ENCODE measurements around the gene GRAP.

The GRAP gene

DNA sequence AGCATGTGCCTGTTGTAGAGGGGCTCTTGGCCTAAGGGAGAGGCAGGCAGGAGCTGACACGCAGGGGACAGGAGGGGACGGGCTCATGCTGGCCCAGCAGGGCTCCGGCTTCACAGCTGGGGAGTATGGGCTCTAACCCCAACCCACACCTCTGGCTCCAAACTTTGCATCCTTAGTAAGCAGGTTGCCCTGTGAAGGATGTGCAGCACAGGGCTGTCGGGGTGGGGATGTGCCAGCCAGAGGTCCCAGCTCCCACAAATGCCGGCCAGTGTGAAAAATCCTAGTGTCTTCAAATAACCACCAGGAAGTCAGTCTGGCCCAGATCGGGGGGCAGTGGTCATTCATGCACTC, 28.2 kb downstream of the GRAP start:
- no peak for DNase-seq (ENCODE audit: low read depth)

DNA sequence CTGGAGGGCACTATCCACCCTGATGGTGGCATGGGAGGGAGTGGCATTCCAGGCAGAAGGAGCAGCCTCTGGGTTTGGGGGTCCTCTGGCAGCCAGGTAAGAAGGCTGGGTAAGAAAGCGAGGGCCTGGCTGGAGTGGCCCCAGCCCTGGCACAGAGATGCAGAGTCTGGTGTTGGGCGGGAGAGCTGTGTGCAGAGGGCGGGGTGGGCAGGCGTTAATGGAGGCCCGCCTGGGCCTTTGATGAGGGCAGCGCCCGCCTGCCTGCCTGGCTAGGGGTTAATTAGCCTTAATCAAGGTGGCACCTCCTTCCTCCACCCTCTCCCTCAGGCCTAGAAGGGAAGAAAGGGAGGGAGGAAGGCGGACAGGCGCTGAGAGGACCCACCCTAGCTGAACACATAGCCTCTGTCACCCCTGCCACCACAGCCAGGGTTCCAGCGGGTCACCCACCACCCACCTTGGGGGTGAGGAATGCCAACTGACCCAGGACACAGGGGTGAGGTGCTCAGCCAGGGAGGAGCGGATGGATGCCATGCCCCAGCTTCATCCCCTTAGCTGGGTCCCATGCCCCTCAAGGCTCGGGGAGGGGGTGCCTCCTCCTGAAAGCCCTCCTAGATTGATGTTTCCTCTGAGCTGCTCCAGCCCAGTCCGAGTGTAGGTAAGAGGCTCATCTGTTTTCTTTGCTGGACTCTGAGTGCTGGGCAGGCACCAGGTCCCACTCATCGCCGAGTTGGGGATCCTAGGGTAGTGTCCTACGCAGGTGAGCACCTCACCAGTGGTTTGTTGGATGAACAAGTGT, 28.8 kb downstream of the GRAP start:
- DNase-seq (ENCODE audit: low read depth), result no peak

DNA sequence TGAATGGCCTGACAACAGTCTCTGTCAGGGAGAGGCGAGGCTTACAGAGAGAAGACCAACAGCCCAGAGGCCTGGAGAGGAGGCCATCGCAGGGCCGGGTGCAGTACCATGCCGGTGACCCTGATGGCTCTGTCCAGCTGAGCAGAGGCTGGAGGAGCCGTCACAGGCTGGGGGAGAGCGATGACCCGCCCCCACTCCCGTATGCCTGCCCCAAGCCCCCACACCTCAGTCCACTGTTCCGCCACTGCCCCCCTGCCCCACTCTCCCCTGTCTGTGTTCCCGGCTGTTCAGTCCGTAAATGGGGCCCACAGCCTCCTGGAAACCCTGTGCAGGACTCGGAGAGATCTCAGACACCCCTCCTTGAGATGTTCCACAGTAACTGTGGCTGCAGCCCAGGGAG, 29.4 kb downstream of the GRAP start:
- no peak for DNase-seq (ENCODE audit: low read depth)

DNA sequence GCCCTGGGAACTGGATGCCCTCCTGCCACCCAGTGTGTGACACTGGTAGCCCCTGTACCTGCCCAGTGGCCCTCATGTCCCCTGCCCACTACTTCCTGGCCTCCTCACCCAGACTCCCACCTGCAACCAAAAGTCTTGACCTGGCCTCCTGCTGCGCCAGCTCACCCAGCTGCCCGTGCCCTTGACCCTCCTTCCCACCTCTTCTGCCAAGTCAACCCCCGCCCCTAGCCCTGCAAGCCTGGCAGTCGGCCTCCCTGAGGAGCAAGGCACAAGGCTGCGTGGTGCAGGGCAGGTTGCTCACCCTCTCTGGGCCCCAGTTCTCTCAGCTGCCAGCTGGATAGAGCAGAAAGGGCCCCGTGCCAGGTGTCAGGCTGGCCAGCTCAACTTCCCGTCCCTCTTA, 29.9 kb downstream of the GRAP start:
- no peak for DNase-seq (ENCODE audit: low read depth)

DNA sequence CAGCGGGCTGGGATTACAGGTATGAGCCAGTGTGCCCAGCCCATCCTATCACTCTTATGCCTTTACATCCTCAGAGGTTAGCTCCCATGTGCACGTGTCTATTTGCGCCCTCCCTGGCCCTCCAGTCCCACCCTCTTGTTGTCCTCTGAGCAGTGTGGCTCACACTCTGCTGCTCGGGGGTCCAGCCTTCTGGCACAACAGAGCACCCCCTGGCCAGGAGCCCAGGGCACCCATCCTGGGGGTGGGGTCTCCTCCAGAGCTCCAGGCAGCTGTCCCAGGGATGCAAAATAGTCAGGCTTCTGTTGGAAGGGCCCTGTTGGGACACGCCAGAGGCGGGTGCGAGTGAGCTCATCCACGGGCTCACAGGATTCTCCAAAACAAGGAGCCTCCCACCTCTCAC, 30.5 kb downstream of the GRAP start:
- no peak for DNase-seq (ENCODE audit: low read depth)

DNA sequence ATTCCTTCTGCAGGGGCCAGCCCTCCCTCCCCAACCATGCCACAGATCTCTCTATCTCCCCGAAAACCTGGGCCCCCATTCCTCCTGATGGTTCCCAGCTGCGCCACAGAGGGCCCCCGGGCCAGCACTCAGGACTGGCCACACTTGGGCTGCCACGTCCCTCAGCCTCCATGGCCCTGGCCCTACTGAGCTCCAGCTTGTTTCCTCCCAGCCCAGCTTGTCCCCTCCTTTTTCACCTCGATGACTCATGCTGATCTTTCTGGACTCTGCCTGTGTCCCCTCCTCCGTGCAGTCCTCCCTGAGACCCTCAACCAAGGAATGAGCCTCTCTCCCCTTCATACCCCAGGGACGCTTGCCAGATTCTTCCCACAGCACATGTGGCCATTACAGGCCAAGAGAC, 31.3 kb downstream of the GRAP start:
- DNase-seq (ENCODE audit: low read depth), result no peak

DNA sequence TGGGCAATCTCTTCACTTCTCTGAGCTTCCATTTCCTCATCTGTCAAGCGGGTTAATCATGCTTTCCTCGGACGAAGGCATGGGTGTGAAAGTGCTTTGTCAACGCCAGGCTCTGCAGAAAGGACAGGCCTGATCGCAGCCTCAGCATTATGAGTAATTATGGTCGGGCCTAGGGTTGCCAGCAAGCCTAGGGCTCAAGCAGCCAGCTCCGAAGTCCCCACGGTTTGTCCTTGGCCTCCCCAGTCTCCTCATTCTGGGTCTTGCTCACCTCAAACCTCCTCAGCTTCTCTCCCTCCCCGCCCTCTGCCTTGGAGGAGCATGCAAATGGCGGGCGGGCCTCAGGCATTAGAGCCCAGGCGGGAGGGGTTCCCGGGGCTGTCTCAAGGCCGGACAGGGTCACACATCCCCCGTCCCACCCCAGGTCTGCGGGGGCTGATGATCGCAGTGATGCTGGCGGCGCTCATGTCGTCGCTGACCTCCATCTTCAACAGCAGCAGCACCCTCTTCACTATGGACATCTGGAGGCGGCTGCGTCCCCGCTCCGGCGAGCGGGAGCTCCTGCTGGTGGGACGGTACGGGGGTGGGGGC, 32.0 kb downstream of the GRAP start:
- no peak for DNase-seq (ENCODE audit: low read depth)

DNA sequence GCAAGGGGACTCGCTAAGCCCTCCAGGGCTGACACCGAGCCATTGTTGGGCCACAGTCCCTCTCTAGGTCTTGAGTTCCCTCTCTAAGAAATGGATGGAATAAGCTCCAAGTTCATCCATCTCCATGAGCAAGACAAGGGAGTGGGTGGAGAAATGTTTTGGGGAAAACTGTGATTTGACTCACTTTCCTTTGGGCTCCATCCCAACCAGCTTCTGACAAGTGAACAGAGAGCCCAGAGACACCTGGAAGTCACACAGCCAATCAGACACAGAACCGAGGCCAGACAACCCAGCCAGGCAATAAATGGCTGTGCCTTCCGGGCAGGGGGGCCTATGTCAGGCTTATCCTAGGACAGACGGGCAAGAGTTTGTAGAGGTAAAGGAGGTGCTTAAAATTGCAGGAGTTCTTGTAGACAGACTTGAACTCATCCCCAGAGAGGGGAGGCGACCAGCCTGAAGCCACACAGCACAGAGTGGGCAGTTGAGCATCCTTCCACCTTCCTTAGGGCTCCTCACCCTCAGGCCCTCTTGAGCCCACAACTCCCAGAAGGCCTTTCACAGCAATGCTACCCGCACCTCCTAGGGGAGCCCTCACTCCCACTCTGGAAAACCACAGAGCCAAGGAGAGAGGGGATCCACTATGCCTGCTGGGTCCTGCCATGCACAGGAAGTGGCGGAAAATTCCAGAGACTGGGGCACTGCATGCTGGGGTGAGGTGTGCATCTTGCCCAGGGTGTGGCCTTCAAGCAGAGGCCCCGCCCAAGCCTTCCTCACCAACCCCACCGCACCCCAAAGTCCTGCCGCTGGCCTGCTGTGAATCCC, 32.7 kb downstream of the GRAP start:
- DNase-seq (ENCODE audit: low read depth), result no peak

DNA sequence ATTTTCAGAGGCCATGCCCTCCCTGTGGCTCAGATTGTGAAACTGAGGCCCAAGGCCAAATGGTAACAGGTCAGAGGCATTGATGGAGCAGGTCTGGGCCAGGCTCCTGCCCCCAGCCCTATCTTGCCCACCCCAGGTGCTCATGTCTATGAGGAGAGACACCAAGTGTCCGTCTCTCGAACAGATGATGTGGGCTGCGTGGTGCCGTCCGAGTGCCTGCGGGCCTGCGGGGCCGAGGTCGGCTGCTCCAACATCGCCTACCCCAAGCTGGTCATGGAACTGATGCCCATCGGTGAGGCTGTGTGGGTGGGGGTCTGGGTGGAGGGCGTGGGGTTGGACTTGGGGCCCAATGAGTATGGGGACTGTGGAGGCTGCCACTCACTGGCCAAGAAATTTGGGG, 33.5 kb downstream of the GRAP start:
- no peak for DNase-seq (ENCODE audit: low read depth)

DNA sequence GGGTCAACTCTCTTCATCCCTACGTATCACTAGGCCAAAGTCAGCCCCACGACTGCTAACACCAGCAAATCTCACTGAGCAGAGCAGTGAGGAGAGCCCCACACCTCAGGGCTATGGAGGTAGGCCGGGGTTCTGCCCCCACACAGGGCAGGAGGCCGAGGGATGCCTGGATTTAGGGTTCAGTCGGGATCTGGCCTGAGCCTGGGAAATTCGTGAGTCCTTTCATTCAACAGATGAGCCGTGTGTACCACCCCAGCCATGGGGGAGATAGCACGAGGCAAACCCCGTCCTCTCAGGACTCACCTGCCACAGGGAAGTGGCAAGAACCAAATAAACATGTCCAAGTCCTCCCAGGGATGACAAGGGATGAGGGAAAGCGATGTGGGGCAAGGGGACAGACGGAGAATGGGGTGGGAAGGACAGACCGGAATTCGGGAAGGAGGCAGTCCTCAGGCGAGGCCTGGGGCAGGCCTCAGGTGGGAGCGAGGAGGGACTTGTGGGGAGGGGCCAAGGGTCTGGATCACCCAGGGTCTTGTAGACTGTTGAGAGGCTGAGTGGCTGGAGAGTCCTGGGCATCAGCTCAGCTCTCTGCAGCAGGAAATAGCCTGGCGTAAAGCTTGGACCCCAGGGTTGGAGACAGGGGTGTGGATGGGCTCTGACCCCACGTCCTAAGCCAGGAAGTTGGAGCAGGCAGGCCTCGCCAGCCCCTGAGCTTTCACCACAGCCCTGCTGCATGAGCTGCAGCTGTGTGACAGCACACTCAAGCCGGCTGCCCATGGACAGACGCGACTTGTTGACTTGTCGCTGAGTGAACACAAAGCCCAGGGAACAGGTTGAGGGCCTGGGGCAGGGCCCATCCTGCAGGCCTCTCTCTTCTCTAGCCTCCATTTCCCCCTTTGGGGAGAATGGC, 34.3 kb downstream of the GRAP start:
- DNase-seq (ENCODE audit: low read depth), result no peak

DNA sequence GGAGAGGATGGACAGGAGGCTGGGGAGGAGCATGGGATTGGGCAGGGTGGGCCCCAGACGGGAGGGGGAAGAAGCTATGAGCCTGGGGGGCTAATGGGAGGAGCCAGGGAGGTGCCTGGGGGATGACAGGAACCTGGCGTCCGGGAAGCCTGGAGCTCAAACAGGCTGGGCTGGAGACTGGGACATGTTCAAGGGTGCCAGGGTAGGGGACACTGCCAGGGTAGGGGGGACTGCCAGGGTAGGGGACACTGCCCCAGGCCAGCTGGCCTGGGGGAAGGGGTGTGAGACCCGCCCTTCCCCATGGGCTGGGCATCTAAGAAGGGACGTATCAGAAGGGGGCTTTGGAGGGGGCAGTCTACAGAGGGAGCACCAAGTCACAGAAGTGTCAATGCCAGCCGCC, 35.2 kb downstream of the GRAP start:
- DNase-seq (ENCODE audit: low read depth), result no peak

DNA sequence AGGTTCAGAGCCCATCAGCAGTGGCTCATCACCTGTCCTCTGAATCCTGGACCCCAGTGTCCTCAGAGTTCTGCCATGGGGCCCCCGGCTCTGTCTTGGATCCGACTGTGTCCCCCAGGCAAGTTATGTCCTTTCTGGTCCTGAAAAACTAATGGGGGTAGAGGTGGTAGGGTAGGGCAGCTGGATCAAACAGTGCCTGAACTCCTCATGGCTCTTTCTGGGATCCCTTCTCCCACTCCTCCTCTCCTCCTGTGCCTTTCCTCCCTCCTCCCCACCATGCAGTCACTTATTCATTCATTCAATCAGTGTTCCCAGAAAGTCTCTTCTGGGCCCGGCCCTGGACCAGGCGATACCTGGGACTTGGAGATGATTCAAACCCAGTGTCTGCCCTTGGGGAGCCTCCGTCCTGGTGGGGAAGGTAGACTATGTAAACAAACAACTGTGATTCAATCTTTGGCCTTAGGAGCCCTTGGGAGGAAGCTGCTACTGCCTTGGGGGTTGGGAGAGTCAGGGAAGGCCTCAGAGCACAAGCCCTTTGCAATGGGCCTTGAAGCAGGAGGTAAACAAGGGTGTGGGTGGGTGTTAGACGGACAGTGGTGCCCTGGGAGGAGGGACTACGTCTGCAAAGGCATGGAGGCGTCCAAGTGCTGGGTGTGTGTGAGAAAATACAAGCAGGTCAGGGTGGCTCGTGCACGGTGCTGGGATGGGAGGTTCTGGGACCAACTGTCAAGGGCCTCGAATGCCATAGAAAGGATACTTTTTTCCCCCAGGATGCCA, 35.8 kb downstream of the GRAP start:
- DNase-seq (ENCODE audit: low read depth), result no peak

DNA sequence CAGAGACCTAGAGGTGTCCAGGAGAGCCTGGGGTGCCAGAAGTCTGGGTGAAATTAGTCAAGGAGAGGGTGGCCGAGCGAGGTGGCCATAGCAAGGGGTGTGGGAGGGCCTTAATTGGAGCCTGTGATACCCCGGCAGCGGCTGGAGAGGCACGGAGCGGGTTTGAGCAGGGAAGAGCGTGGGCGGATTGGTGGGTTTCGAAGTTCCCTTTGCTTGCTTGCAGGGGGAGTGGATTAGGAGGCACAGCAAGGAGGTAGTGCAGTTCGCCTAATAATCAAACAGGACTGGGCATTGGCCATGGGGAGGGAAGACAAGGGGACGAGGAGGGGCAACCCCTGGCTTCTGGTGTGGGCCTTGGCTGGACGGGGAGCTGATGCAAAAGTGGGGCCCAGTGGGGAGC, 36.8 kb downstream of the GRAP start:
- DNase-seq (ENCODE audit: low read depth), result no peak

DNA sequence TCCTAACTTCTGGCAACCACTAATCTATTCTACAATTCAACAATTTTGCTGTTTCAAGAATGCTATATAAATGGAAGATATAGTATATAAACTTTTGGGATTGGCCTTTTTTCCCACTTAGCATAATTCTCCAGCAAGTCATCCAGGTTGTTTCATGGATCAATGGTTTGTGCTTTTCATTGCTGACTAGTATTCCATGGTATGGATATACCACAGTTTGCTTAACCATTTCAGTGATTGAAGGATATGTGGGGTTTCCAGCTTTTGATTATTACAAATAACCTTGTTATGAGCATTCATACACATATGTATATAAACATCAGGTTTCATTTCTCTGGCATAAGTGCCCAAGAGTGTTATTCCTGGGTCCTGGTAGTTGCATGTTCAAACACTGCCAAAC, 40.1 kb downstream of the GRAP start:
- DNase-seq (ENCODE audit: low read depth), result no peak

DNA sequence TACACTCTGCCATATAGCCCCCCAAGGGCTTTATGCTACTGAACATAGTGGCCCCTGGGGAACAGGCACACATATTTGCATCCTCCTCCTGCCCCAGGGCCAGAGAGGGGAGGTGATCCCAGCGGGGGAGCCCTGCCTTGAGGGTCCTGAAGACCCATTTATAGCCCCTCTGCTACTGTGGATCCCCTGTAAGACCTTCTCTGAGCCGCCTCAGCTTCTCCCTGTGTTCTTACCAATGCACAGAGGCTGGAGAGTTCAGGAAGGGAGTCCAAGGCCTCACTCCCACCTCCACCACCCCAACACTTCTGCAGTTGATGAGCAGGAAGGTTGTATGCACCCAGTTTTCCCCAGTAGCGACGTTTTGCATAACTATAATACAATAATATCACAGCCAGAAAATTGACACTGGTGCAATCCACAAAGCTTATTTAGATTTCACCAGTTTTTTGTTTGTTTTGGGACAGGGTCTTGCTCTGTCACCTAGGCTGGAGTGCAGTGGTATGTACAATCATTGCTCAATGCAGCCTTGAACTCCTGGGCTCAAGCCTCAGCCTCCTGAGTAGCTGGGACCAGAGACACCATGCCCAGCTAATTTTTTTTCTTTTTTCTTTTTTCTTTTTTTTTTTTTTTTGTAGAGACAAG, 40.8 kb downstream of the GRAP start:
- no peak for DNase-seq (ENCODE audit: low read depth)

DNA sequence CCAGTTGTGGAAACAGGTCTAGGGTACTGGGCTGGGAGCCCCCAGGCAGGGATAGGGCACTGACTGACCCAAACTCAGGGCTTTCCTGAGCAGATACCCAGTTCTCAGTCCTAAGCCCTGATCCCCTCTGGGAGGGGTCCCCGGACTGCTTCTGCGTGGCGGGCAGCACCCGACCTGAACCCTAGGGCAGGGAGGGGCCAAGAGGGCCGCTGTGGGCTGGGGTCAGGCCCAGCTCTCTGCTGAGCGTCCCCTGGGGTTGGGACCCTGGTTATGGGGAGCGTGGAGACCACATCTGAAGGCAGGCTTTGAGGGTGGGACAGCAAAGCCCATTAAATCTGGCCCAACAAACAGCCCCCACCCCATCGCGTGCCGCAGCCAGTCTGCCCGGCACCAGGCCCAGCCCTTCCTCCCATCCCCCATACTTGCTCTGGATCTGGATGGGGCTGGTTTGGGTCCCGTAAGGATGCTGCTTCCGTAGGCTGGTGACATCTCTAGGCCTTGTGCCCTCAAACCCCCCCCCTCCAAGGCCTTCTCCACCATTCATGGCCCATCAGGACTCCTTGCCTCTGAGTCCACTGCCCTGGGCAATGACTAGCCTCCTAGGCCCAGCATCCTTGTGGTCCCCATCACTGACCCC, 41.5 kb downstream of the GRAP start:
- no peak for DNase-seq (ENCODE audit: low read depth)

DNA sequence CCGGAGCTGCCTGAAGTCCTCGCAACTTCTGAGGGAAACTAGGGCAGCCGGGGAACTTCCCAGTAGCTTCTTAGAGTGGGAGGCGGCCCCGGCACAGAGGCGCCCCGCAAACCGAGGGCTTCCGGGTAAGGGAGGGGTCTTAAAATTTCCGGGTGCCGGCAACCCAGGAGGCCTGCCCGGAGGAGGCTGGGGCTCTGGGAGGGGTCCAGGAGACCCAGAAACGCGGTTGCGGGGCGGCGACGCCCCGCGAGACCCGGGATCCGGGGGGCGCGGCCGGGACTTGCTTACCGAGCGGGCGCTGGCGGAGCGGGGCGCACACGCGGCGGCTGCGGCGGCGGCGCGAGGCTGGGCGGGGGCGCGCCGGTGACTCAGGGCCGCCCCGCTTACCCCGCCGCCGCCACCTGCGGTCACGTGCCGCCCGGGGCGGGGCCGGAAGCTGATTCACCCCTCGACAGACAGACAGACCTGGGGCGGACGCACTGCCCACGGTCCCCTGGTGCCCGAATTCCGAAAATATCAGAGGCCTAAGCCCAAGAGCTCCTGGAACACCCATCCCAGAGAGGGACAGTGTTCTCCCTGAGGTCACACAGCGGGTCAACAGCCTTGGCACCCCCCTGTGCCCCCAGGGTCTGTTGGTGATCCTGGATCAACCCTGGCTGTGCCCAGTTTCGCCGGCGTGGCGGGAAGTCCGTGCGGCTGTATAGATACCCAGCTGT, 42.2 kb downstream of the GRAP start, which contains the start of gene FAM83G:
FAM83G (minus strand) TSS at position 344 of the 716 bp plus-strand sequence. CDS start 723 bp downstream, outside the sequence.
- DNase-seq (ENCODE audit: low read depth), result peak; percentile 82

DNA sequence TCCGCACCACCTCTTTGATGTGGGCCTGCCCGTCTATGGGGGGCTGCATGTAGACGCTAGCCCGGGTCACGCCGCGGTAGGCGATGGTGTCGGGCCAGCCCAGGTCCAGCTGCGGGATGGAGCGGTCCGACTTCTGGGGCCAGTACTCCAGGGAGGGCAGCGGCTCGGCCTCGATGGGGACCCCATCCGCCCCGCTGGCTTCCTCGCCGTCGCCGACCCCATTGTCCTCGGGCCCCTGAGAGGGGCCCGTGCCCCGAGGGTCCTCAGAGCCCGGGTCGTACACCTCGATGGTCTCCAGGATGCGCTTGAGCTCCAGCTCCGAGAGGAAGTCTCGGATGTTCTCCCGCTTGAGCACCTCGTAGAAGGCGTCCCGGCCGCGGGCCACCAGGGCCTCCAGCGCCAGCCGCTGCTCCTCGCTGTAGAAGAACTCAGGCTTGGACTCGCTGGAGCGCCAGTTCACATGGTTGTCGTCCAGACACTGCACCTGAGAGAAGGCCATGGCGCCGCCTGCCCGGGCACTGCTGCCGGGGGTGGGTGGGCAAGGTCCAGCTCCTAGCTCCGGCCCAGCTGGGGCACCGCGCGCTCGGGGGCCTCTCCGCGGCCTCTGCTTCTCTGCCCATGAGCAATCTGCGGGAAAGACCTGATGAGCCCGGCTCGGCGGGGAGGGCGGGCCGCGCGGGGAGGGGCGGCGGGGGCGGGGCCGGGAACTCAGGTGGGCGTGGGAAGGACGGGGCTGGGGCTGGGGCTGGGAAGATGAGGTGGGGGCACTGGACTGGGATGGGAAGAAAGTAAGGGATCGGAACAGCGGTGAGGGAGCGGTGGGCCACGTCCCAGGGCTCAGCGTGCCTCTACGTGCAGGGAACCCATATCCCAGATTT, 43.0 kb downstream of the GRAP start:
- peak; percentile 11 for DNase-seq (ENCODE audit: low read depth)

Measured in T follicular helper cell (primary cell).